ENCODE results near the gene SMARCA2.

The SMARCA2 gene

GRCh38 chr9:2096376-2096970 is 81.3 kb downstream of the SMARCA2 start:
- H3K9me2 ChIP-seq (replicated peaks; ENCODE audit: low read depth, low read length) = no peaks in the 10 kb centered on the region
- H3F3A ChIP-seq (ENCODE audit: low read depth) = no peaks in the 10 kb centered on the region
- no peaks in the 10 kb centered on the region for H3K79me2 ChIP-seq (ENCODE audit: insufficient read depth, low read length)
- peaks cover 67% of the 10 kb centered on the region for H3K36me3 ChIP-seq (ENCODE audit: insufficient read depth, low read length)
- no peaks in the 10 kb centered on the region for H4K20me1 ChIP-seq (ENCODE audit: insufficient read depth, low read length, poor library complexity, severe bottlenecking)
- H2AFZ ChIP-seq (ENCODE audit: low read length) = no peak overlapping the region
- H3K27me3 ChIP-seq (ENCODE audit: insufficient read depth, low read length, poor library complexity, severe bottlenecking) = no peaks in the 10 kb centered on the region
- H3K4me2 ChIP-seq (ENCODE audit: low read depth, low read length, poor library complexity, severe bottlenecking) = no peak overlapping the region
- H3K4me1 ChIP-seq (ENCODE audit: insufficient read depth, low read length, poor library complexity, severe bottlenecking) = no peaks in the 10 kb centered on the region
- TF ChIP-seq EZH2phosphoT487 (IDR thresholded peaks at IDR 0.05; ENCODE audit: borderline replicate concordance) = no peak
- TF ChIP-seq, protein P1, sequence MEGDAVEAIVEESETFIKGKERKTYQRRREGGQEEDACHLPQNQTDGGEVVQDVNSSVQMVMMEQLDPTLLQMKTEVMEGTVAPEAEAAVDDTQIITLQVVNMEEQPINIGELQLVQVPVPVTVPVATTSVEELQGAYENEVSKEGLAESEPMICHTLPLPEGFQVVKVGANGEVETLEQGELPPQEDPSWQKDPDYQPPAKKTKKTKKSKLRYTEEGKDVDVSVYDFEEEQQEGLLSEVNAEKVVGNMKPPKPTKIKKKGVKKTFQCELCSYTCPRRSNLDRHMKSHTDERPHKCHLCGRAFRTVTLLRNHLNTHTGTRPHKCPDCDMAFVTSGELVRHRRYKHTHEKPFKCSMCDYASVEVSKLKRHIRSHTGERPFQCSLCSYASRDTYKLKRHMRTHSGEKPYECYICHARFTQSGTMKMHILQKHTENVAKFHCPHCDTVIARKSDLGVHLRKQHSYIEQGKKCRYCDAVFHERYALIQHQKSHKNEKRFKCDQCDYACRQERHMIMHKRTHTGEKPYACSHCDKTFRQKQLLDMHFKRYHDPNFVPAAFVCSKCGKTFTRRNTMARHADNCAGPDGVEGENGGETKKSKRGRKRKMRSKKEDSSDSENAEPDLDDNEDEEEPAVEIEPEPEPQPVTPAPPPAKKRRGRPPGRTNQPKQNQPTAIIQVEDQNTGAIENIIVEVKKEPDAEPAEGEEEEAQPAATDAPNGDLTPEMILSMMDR (conservative IDR thresholded peaks at IDR 0.05; ENCODE audit: low read length) = no peak
- no peaks in the 10 kb centered on the region for H3K9me3 ChIP-seq (ENCODE audit: insufficient read depth, low read depth, low read length)
- H3K4me3 ChIP-seq (ENCODE audit: low read length, poor library complexity, severe bottlenecking) = no peak overlapping the region
- H3K9ac ChIP-seq (ENCODE audit: low read depth, low read length, poor library complexity, severe bottlenecking) = no peak overlapping the region

- H3K4me1 ChIP-seq (ENCODE audit: insufficient read depth, low read length, poor library complexity, severe bottlenecking) = no peaks in the 10 kb centered on the region
- H3K4me3 ChIP-seq (ENCODE audit: low read length, poor library complexity, severe bottlenecking) = no peak overlapping the region
- H3K9me3 ChIP-seq (ENCODE audit: insufficient read depth, low read depth, low read length) = no peaks in the 10 kb centered on the region
- no peaks in the 10 kb centered on the region for H4K20me1 ChIP-seq (ENCODE audit: insufficient read depth, low read length, poor library complexity, severe bottlenecking)
- no peak overlapping the region for H2AFZ ChIP-seq (ENCODE audit: low read length)
- H3K4me2 ChIP-seq (ENCODE audit: low read depth, low read length, poor library complexity, severe bottlenecking) = no peak overlapping the region
- no peak overlapping the region for H3K9ac ChIP-seq (ENCODE audit: low read depth, low read length, poor library complexity, severe bottlenecking)
- H3K79me2 ChIP-seq (ENCODE audit: insufficient read depth, low read length) = no peaks in the 10 kb centered on the region
- H3K27me3 ChIP-seq (ENCODE audit: insufficient read depth, low read length, poor library complexity, severe bottlenecking) = no peaks in the 10 kb centered on the region
- no peaks in the 10 kb centered on the region for H3K9me2 ChIP-seq (replicated peaks; ENCODE audit: low read depth, low read length)
- H3F3A ChIP-seq (ENCODE audit: low read depth) = no peaks in the 10 kb centered on the region
- H3K36me3 ChIP-seq (ENCODE audit: insufficient read depth, low read length) = peaks cover 58% of the 10 kb centered on the region; the same call in 1 of the 2 replicates
- TF ChIP-seq EZH2phosphoT487 (IDR thresholded peaks at IDR 0.05; ENCODE audit: borderline replicate concordance) = no peak
- TF ChIP-seq, protein P1 (conservative IDR thresholded peaks at IDR 0.05; ENCODE audit: low read length) = no peak
Observed at GRCh38 chr9:2106666-2107065, 91.5 kb downstream of the SMARCA2 start.

GRCh38 chr9:2107906-2108451 is 92.8 kb downstream of the SMARCA2 start:
- Histone ChIP-seq H3K27me3 (ENCODE audit: insufficient read depth, low read length, poor library complexity, severe bottlenecking) (no peaks in the 10 kb centered on the region), H3K79me2 (ENCODE audit: insufficient read depth, low read length) (no peaks in the 10 kb centered on the region), H3K4me2 (ENCODE audit: low read depth, low read length, poor library complexity, severe bottlenecking) (no peak overlapping the region), H3K4me1 (ENCODE audit: insufficient read depth, low read length, poor library complexity, severe bottlenecking) (no peaks in the 10 kb centered on the region), H3K9me2 (replicated peaks; ENCODE audit: low read depth, low read length) (no peaks in the 10 kb centered on the region), H3F3A (ENCODE audit: low read depth) (no peaks in the 10 kb centered on the region), H3K36me3 (ENCODE audit: insufficient read depth, low read length) (peaks cover 68% of the 10 kb centered on the region; the same call in 1 of the 2 replicates), H3K9ac (ENCODE audit: low read depth, low read length, poor library complexity, severe bottlenecking) (no peak overlapping the region), H4K20me1 (ENCODE audit: insufficient read depth, low read length, poor library complexity, severe bottlenecking) (no peaks in the 10 kb centered on the region), H2AFZ (ENCODE audit: low read length) (no peak overlapping the region), H3K4me3 (ENCODE audit: low read length, poor library complexity, severe bottlenecking) (no peak overlapping the region), H3K9me3 (ENCODE audit: insufficient read depth, low read depth, low read length) (no peaks in the 10 kb centered on the region)
- no peak for TF ChIP-seq EZH2phosphoT487 (IDR thresholded peaks at IDR 0.05; ENCODE audit: borderline replicate concordance)
- TF ChIP-seq, protein P1 (conservative IDR thresholded peaks at IDR 0.05; ENCODE audit: low read length) = no peak
